HEK293 (cell line): Measurements from ENCODE around the gene ARL14EP.
A peak's percentile ranks its signal among the peaks of the same experiment; 100 is the strongest.

ENCODE experiments used
- GLIS2 ChIP-seq: fragments of 450-650 bp; formaldehyde crosslinking; IDR thresholded peaks from 2 replicates; pipeline ENCODE4 v1.5.1; 2016; ENCODE audit warnings: missing biosample characterization, missing genetic modification characterization
- IKZF3 ChIP-seq: fragments of 450-650 bp; IDR thresholded peaks from 2 replicates; pipeline ENCODE4 v1.5.0; 2018; ENCODE audit warnings: missing biosample characterization, mild to moderate bottlenecking, missing genetic modification characterization, moderate library complexity
- MEIS1 ChIP-seq: sonication (generic); formaldehyde crosslinking; IDR thresholded peaks from 2 replicates; pipeline ENCODE4 v1.8.1; 2022; ENCODE audit warnings: missing genetic modification reagents, mild to moderate bottlenecking, borderline replicate concordance
- PRDM10 ChIP-seq: fragments of 450-650 bp; formaldehyde crosslinking; IDR thresholded peaks from 2 replicates; pipeline ENCODE4 v1.5.1; 2016; ENCODE audit warnings: missing biosample characterization, missing genetic modification characterization
- PRDM6 ChIP-seq: fragments of 450-650 bp; formaldehyde crosslinking; IDR thresholded peaks from 2 replicates; pipeline ENCODE4 v1.5.1; 2017; ENCODE audit warnings: missing biosample characterization, missing genetic modification characterization
- SETDB1 ChIP-seq: IDR thresholded peaks from one replicate; pipeline ENCODE4 v1.6.1; 2017; ENCODE audit warnings: mild to moderate bottlenecking, low read length, moderate library complexity, mixed read lengths; ENCODE audit not compliant: insufficient read length
- TCF7L2 ChIP-seq: IDR thresholded peaks from 2 replicates; pipeline ENCODE4 v1.6.1; 2011; ENCODE audit warnings: low read depth, mild to moderate bottlenecking, inconsistent platforms, low read length, moderate library complexity, borderline replicate concordance
- WT1 ChIP-seq: fragments of 450-650 bp; formaldehyde crosslinking; IDR thresholded peaks from 2 replicates; pipeline ENCODE4 v1.5.1; 2016; ENCODE audit warnings: missing biosample characterization, missing genetic modification characterization
- ZBTB1 ChIP-seq: fragments of 450-650 bp; formaldehyde crosslinking; IDR thresholded peaks from 2 replicates; pipeline ENCODE4 v1.5.1; 2016; ENCODE audit warnings: missing biosample characterization, missing genetic modification characterization
- ZBTB48 ChIP-seq: fragments of 450-650 bp; formaldehyde crosslinking; IDR thresholded peaks from 2 replicates; pipeline ENCODE4 v1.5.1; 2016; ENCODE audit warnings: missing biosample characterization, missing genetic modification characterization
- ZBTB6 ChIP-seq: fragments of 450-650 bp; formaldehyde crosslinking; IDR thresholded peaks from 2 replicates; pipeline ENCODE4 v1.5.1; 2017; ENCODE audit warnings: missing biosample characterization, missing genetic modification characterization
- ZNF121 ChIP-seq: fragments of 450-650 bp; formaldehyde crosslinking; IDR thresholded peaks from 2 replicates; pipeline ENCODE4 v1.5.1; 2016; ENCODE audit warnings: missing biosample characterization, missing genetic modification characterization
- ZNF169 ChIP-seq: fragments of 450-650 bp; formaldehyde crosslinking; IDR thresholded peaks from 2 replicates; pipeline ENCODE4 v1.5.1; 2016; ENCODE audit warnings: missing biosample characterization, missing genetic modification characterization
- ZNF223 ChIP-seq: fragments of 450-650 bp; formaldehyde crosslinking; IDR thresholded peaks from 2 replicates; pipeline ENCODE4 v1.5.1; 2016; ENCODE audit warnings: missing biosample characterization, missing genetic modification characterization
- ZNF280D ChIP-seq: fragments of 450-650 bp; formaldehyde crosslinking; IDR thresholded peaks from 2 replicates; pipeline ENCODE4 v1.5.1; 2016; ENCODE audit warnings: missing biosample characterization, missing genetic modification characterization
- ZNF37A ChIP-seq: fragments of 450-650 bp; IDR thresholded peaks from 2 replicates; pipeline ENCODE4 v1.5.1; 2018; ENCODE audit warnings: missing biosample characterization, missing genetic modification characterization
- ZNF398 ChIP-seq: fragments of 450-650 bp; formaldehyde crosslinking; IDR thresholded peaks from 2 replicates; pipeline ENCODE4 v1.5.1; 2017; ENCODE audit warnings: missing biosample characterization, missing genetic modification characterization
- ZNF416 ChIP-seq: fragments of 450-650 bp; formaldehyde crosslinking; IDR thresholded peaks from 2 replicates; pipeline ENCODE4 v1.5.1; 2016; ENCODE audit warnings: missing biosample characterization, missing genetic modification characterization
- ZNF433 ChIP-seq: fragments of 450-650 bp; formaldehyde crosslinking; IDR thresholded peaks from 2 replicates; pipeline ENCODE4 v1.5.1; 2016; ENCODE audit warnings: missing biosample characterization, missing genetic modification characterization, low read depth
- ZNF530 ChIP-seq: fragments of 450-650 bp; formaldehyde crosslinking; IDR thresholded peaks from 2 replicates; pipeline ENCODE4 v1.5.1; 2016; ENCODE audit warnings: low read depth, missing biosample characterization, missing genetic modification characterization
- ZNF549 ChIP-seq: fragments of 450-650 bp; IDR thresholded peaks from 2 replicates; pipeline ENCODE4 v1.5.1; 2018; ENCODE audit warnings: missing biosample characterization, missing genetic modification characterization, mild to moderate bottlenecking, inconsistent platforms, moderate library complexity
- ZNF585B ChIP-seq: fragments of 450-650 bp; formaldehyde crosslinking; IDR thresholded peaks from 2 replicates; pipeline ENCODE4 v1.5.1; 2016; ENCODE audit warnings: missing biosample characterization, missing genetic modification characterization
- ZNF600 ChIP-seq: fragments of 450-650 bp; formaldehyde crosslinking; IDR thresholded peaks from 2 replicates; pipeline ENCODE4 v1.5.1; 2016; ENCODE audit warnings: missing biosample characterization, missing genetic modification characterization
- ZNF776 ChIP-seq: fragments of 450-650 bp; formaldehyde crosslinking; IDR thresholded peaks from 2 replicates; pipeline ENCODE4 v1.5.0; 2017; ENCODE audit warnings: missing biosample characterization, missing genetic modification characterization, borderline replicate concordance
- ZNF830 ChIP-seq: fragments of 450-650 bp; IDR thresholded peaks from 2 replicates; pipeline ENCODE4 v1.5.0; 2018; ENCODE audit warnings: missing biosample characterization, missing genetic modification characterization, low read depth, mild to moderate bottlenecking, moderate library complexity
- ZSCAN18 ChIP-seq: fragments of 450-650 bp; formaldehyde crosslinking; IDR thresholded peaks from 2 replicates; pipeline ENCODE4 v1.5.1; 2016; ENCODE audit warnings: missing biosample characterization, missing genetic modification characterization
- ZSCAN30 ChIP-seq: fragments of 450-650 bp; IDR thresholded peaks from 2 replicates; pipeline ENCODE4 v1.5.1; 2018; ENCODE audit warnings: missing biosample characterization, mild to moderate bottlenecking, missing genetic modification characterization, moderate library complexity

ARL14EP gene

GRCh38 chr11:30322826-30323710 is at the start of gene ARL14EP (continued):
- TF ChIP-seq SETDB1 (no peak), ZNF121 (tag by site-specific recombination) (no peak), ZNF37A (tag by site-specific recombination) (no peak), ZNF416 (tag by site-specific recombination) (no peak), ZNF776 (no peak), WT1 (tag by site-specific recombination) (0 out of 2 replicates have a peak, but pooled peaks have one; percentile 12), ZNF585B (tag by site-specific recombination) (no peak), TCF7L2 (no peak), ZNF830 (tag by site-specific recombination) (no peak), ZSCAN18 (no peak), ZNF169 (tag by site-specific recombination) (no peak), IKZF3 (no peak), ZBTB48 (tag by site-specific recombination) (peak; percentile 91), ZNF549 (tag by site-specific recombination) (no peak), ZNF398 (tag by site-specific recombination) (no peak), ZNF600 (peak; percentile 53; the same call in 1 of the 2 replicates), MEIS1 (no peak), ZNF223 (tag by site-specific recombination) (no peak), PRDM10 (tag by site-specific recombination) (peak; percentile 62), GLIS2 (tag by site-specific recombination) (peak; percentile 61; the same call in 1 of the 2 replicates), ZBTB6 (tag by site-specific recombination) (no peak), ZBTB1 (no peak), ZNF433 (tag by site-specific recombination) (no peak), ZNF530 (no peak), ZNF280D (tag by site-specific recombination) (no peak), PRDM6 (no peak), ZSCAN30 (tag by site-specific recombination) (no peak)
